ENCODE data around the gene AOC1.
A peak's percentile ranks its signal among the peaks of the same experiment; 100 is the strongest.

Gene AOC1

GRCh38 chr7:150855046-150855445 lies 2.7 kb downstream of the AOC1 start:
- no peak overlapping the region for H3K9ac ChIP-seq (ENCODE audit: low read length)
- H3K79me1 ChIP-seq (ENCODE audit: low read length): no peaks in the 10 kb centered on the region
- H2BK5ac ChIP-seq (ENCODE audit: low read length): no peak overlapping the region
- WGBS (ENCODE audit: extremely low coverage, insufficient coverage, low lambda C conversion rate): no CpG with 5 or more reads among the region's 6 CpGs
- H2BK120ac ChIP-seq (ENCODE audit: low read depth, low read length): no peak overlapping the region
- H3K36me3 ChIP-seq (ENCODE audit: control insufficient read depth, insufficient read depth, low read length): no peaks in the 10 kb centered on the region
- H3K56ac ChIP-seq (ENCODE audit: low read length): no peak overlapping the region
- no peak overlapping the region for H4K5ac ChIP-seq (ENCODE audit: low read length)
- no peak overlapping the region for H4K8ac ChIP-seq (ENCODE audit: low read depth, low read length)
- no peak overlapping the region for H2BK15ac ChIP-seq (replicated peaks; ENCODE audit: low read depth)
- no peaks in the 10 kb centered on the region for H3K4me1 ChIP-seq (ENCODE audit: control insufficient read depth, low read depth, low read length)
- H3K27me3 ChIP-seq (ENCODE audit: insufficient read depth, low read length, poor library complexity): no peaks in the 10 kb centered on the region
- H3K4me2 ChIP-seq (ENCODE audit: low read length): no peak overlapping the region
- no peak overlapping the region for H2AK5ac ChIP-seq (ENCODE audit: low read length)
- H3K18ac ChIP-seq (ENCODE audit: low read length): no peak overlapping the region
- H3K27ac ChIP-seq (ENCODE audit: low read depth, low read length): no peak overlapping the region
- no peak overlapping the region for H3K4ac ChIP-seq (ENCODE audit: low read depth, low read length)
- DNase-seq: no peak
- no peak overlapping the region for H3K4me3 ChIP-seq (ENCODE audit: low read length)
- no peaks in the 10 kb centered on the region for H3K79me2 ChIP-seq (ENCODE audit: control insufficient read depth, insufficient read depth, low read length)
- H3K23ac ChIP-seq (ENCODE audit: low read length): no peak overlapping the region

GRCh38 chr7:150855476-150856302 lies 3.4 kb downstream of the AOC1 start:
- H3K4me2 ChIP-seq (ENCODE audit: low read length): no peak overlapping the region
- H3K79me1 ChIP-seq (ENCODE audit: low read length): no peaks in the 10 kb centered on the region
- H4K5ac ChIP-seq (ENCODE audit: low read length): no peak overlapping the region
- H2BK15ac ChIP-seq (replicated peaks; ENCODE audit: low read depth): no peak overlapping the region
- H3K23ac ChIP-seq (ENCODE audit: low read length): no peak overlapping the region
- no peak overlapping the region for H3K4ac ChIP-seq (ENCODE audit: low read depth, low read length)
- no peak overlapping the region for H2AK5ac ChIP-seq (ENCODE audit: low read length)
- H3K27ac ChIP-seq (ENCODE audit: low read depth, low read length): no peak overlapping the region
- H3K27me3 ChIP-seq (ENCODE audit: insufficient read depth, low read length, poor library complexity): no peaks in the 10 kb centered on the region
- no peaks in the 10 kb centered on the region for H3K4me1 ChIP-seq (ENCODE audit: control insufficient read depth, low read depth, low read length)
- no peaks in the 10 kb centered on the region for H3K36me3 ChIP-seq (ENCODE audit: control insufficient read depth, insufficient read depth, low read length)
- no peaks in the 10 kb centered on the region for H3K79me2 ChIP-seq (ENCODE audit: control insufficient read depth, insufficient read depth, low read length)
- no peak overlapping the region for H4K8ac ChIP-seq (ENCODE audit: low read depth, low read length)
- no CpG with 5 or more reads among the region's 9 CpGs for WGBS (ENCODE audit: extremely low coverage, insufficient coverage, low lambda C conversion rate)
- no peak overlapping the region for H2BK5ac ChIP-seq (ENCODE audit: low read length)
- H3K4me3 ChIP-seq (ENCODE audit: low read length): no peak overlapping the region
- H3K18ac ChIP-seq (ENCODE audit: low read length): no peak overlapping the region
- no peak overlapping the region for H3K9ac ChIP-seq (ENCODE audit: low read length)
- no peak overlapping the region for H2BK120ac ChIP-seq (ENCODE audit: low read depth, low read length)
- DNase-seq: peak; percentile 9
- H3K56ac ChIP-seq (ENCODE audit: low read length): no peak overlapping the region

- Histone ChIP-seq H3K4ac (ENCODE audit: low read depth, low read length) (no peak overlapping the region), H4K5ac (ENCODE audit: low read length) (no peak overlapping the region), H3K4me3 (ENCODE audit: low read length) (no peak overlapping the region), H2AK5ac (ENCODE audit: low read length) (no peak overlapping the region), H3K4me1 (ENCODE audit: control insufficient read depth, low read depth, low read length) (no peaks in the 10 kb centered on the region), H3K79me1 (ENCODE audit: low read length) (no peaks in the 10 kb centered on the region), H2BK15ac (replicated peaks; ENCODE audit: low read depth) (no peak overlapping the region), H3K56ac (ENCODE audit: low read length) (no peak overlapping the region), H3K9ac (ENCODE audit: low read length) (no peak overlapping the region), H3K18ac (ENCODE audit: low read length) (no peak overlapping the region), H3K23ac (ENCODE audit: low read length) (no peak overlapping the region), H2BK120ac (ENCODE audit: low read depth, low read length) (no peak overlapping the region), H3K27me3 (ENCODE audit: insufficient read depth, low read length, poor library complexity) (no peaks in the 10 kb centered on the region), H2BK5ac (ENCODE audit: low read length) (no peak overlapping the region), H3K27ac (ENCODE audit: low read depth, low read length) (no peak overlapping the region), H4K8ac (ENCODE audit: low read depth, low read length) (no peak overlapping the region), H3K4me2 (ENCODE audit: low read length) (no peak overlapping the region), H3K36me3 (ENCODE audit: control insufficient read depth, insufficient read depth, low read length) (no peaks in the 10 kb centered on the region), H3K79me2 (ENCODE audit: control insufficient read depth, insufficient read depth, low read length) (no peaks in the 10 kb centered on the region)
- no CpG with 5 or more reads among the region's 26 CpGs for WGBS (ENCODE audit: extremely low coverage, insufficient coverage, low lambda C conversion rate)
- no peak for DNase-seq
Observed at GRCh38 chr7:150856303-150857275, 4.3 kb downstream of the AOC1 start.

GRCh38 chr7:150857276-150858055 lies 5.1 kb downstream of the AOC1 start:
- Histone ChIP-seq H3K27ac (ENCODE audit: low read depth, low read length) (no peak overlapping the region), H3K4ac (ENCODE audit: low read depth, low read length) (no peak overlapping the region), H3K4me2 (ENCODE audit: low read length) (no peak overlapping the region), H3K18ac (ENCODE audit: low read length) (no peak overlapping the region), H2AK5ac (ENCODE audit: low read length) (no peak overlapping the region), H3K36me3 (ENCODE audit: control insufficient read depth, insufficient read depth, low read length) (no peaks in the 10 kb centered on the region), H3K4me3 (ENCODE audit: low read length) (no peak overlapping the region), H3K27me3 (ENCODE audit: insufficient read depth, low read length, poor library complexity) (no peaks in the 10 kb centered on the region), H2BK15ac (replicated peaks; ENCODE audit: low read depth) (no peak overlapping the region), H2BK120ac (ENCODE audit: low read depth, low read length) (no peak overlapping the region), H3K9ac (ENCODE audit: low read length) (no peak overlapping the region), H4K5ac (ENCODE audit: low read length) (no peak overlapping the region), H3K79me2 (ENCODE audit: control insufficient read depth, insufficient read depth, low read length) (no peaks in the 10 kb centered on the region), H2BK5ac (ENCODE audit: low read length) (no peak overlapping the region), H3K4me1 (ENCODE audit: control insufficient read depth, low read depth, low read length) (no peaks in the 10 kb centered on the region), H3K79me1 (ENCODE audit: low read length) (no peaks in the 10 kb centered on the region), H3K56ac (ENCODE audit: low read length) (no peak overlapping the region), H3K23ac (ENCODE audit: low read length) (no peak overlapping the region), H4K8ac (ENCODE audit: low read depth, low read length) (no peak overlapping the region)
- no peak for DNase-seq
- WGBS (ENCODE audit: extremely low coverage, insufficient coverage, low lambda C conversion rate): no CpG with 5 or more reads among the region's 43 CpGs

GRCh38 chr7:150858236-150859197 lies 6.2 kb downstream of the AOC1 start:
- no peak overlapping the region for H3K4me3 ChIP-seq (ENCODE audit: low read length)
- no peak overlapping the region for H4K8ac ChIP-seq (ENCODE audit: low read depth, low read length)
- no peak overlapping the region for H3K4me2 ChIP-seq (ENCODE audit: low read length)
- no peak overlapping the region for H3K27ac ChIP-seq (ENCODE audit: low read depth, low read length)
- H3K4me1 ChIP-seq (ENCODE audit: control insufficient read depth, low read depth, low read length): no peaks in the 10 kb centered on the region
- no peak overlapping the region for H3K23ac ChIP-seq (ENCODE audit: low read length)
- H2AK5ac ChIP-seq (ENCODE audit: low read length): no peak overlapping the region
- H3K27me3 ChIP-seq (ENCODE audit: insufficient read depth, low read length, poor library complexity): no peaks in the 10 kb centered on the region
- no peak overlapping the region for H2BK120ac ChIP-seq (ENCODE audit: low read depth, low read length)
- H3K4ac ChIP-seq (ENCODE audit: low read depth, low read length): no peak overlapping the region
- no peak overlapping the region for H2BK5ac ChIP-seq (ENCODE audit: low read length)
- H4K5ac ChIP-seq (ENCODE audit: low read length): no peak overlapping the region
- no peaks in the 10 kb centered on the region for H3K79me2 ChIP-seq (ENCODE audit: control insufficient read depth, insufficient read depth, low read length)
- H2BK15ac ChIP-seq (replicated peaks; ENCODE audit: low read depth): no peak overlapping the region
- no peak overlapping the region for H3K18ac ChIP-seq (ENCODE audit: low read length)
- no peaks in the 10 kb centered on the region for H3K79me1 ChIP-seq (ENCODE audit: low read length)
- H3K56ac ChIP-seq (ENCODE audit: low read length): no peak overlapping the region
- no peaks in the 10 kb centered on the region for H3K36me3 ChIP-seq (ENCODE audit: control insufficient read depth, insufficient read depth, low read length)
- no peak for DNase-seq
- no CpG with 5 or more reads among the region's 18 CpGs for WGBS (ENCODE audit: extremely low coverage, insufficient coverage, low lambda C conversion rate)
- no peak overlapping the region for H3K9ac ChIP-seq (ENCODE audit: low read length)

Measured in mesendoderm (in vitro differentiated cells).